Large intestine (tissue), 3 donors: ENCODE measurements around the gene GRIP2. TPM values are rescaled to one million over a fixed set of nuclear protein-coding genes. Genes with fewer than 3 reads are reported as not detected.

ENCODE experiments used
- DNase-seq, 2 donors: peaks; one replicate each; pipeline versions ENCODE4 v3.0.0 to v3.0.0-alpha.2; 2013
- H3K27ac ChIP-seq: one replicate; pipeline ENCODE4 v1.5.1; 2013; ENCODE audit warnings: low read length
- H3K27me3 ChIP-seq: 2 replicates; pipeline ENCODE4 v1.6.1; 2013; ENCODE audit warnings: low read length; ENCODE audit not compliant: control insufficient read depth, insufficient read depth
- H3K36me3 ChIP-seq: 2 replicates; pipeline ENCODE4 v1.6.1; 2013; ENCODE audit warnings: low read length; ENCODE audit not compliant: control insufficient read depth, insufficient read depth
- H3K4me1 ChIP-seq: one replicate; pipeline ENCODE4 v1.6.1; 2013; ENCODE audit warnings: low read length; ENCODE audit not compliant: control insufficient read depth, insufficient read depth
- H3K4me3 ChIP-seq: one replicate; pipeline ENCODE4 v1.5.1; 2013; ENCODE audit warnings: low read length
- H3K9me3 ChIP-seq: one replicate; pipeline ENCODE4 v1.6.1; 2013; ENCODE audit warnings: mild to moderate bottlenecking, low read depth, low read length, moderate library complexity; ENCODE audit not compliant: control insufficient read depth
- WGBS: methylation state at CpG from one replicate; pipeline ENCODE4 v1.1.5; 2013; ENCODE audit warnings: low lambda C conversion rate; ENCODE audit not compliant: insufficient coverage; 5-methylcytosine and 5-hydroxymethylcytosine counted together
- polyA plus RNA-seq: library from polyadenylated mRNA; unstranded; fragments of 120-200 nt; gene quantifications from one replicate; pipeline ENCODE4 v1.2.1, GENCODE V29; 2013

The GRIP2 gene
- polyA plus RNA-seq, 1 donor = 1.1 TPM

DNA sequence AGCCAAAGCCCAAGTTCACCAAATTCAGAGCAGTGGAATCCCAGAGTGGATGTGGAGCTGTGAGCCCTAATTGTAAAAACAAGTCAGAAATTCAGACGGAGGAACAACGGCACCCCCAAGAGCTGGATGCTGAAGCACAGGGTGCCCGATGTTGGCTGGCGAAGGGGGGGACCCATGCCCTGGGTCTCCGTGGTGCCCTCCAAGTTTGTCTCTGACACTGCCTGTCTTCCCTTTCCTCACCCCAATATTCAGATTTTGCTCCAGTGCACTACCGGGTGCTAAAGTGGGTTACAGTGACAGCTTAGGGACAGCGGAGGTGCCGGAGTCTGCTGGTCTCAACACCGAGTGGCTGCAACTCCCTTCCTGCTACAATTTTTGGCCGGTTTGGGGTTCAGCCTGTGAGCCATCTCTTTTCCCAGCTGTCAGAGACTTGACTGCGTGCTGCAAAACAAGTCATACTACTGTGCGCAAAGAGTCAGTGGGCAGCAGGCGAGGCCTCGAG, 6.6 kb downstream of the GRIP2 start:
- Histone ChIP-seq H3K36me3 (no peaks in the 10 kb centered on the region), H3K9me3 (no peaks in the 10 kb centered on the region), H3K4me1 (peaks cover 3% of the 10 kb centered on the region), H3K4me3 (no peak overlapping the region), H3K27me3 (no peaks in the 10 kb centered on the region), H3K27ac (no peak overlapping the region)
- WGBS = no CpG with 5 or more reads among the region's 14 CpGs
- DNase-seq = no peak

DNA sequence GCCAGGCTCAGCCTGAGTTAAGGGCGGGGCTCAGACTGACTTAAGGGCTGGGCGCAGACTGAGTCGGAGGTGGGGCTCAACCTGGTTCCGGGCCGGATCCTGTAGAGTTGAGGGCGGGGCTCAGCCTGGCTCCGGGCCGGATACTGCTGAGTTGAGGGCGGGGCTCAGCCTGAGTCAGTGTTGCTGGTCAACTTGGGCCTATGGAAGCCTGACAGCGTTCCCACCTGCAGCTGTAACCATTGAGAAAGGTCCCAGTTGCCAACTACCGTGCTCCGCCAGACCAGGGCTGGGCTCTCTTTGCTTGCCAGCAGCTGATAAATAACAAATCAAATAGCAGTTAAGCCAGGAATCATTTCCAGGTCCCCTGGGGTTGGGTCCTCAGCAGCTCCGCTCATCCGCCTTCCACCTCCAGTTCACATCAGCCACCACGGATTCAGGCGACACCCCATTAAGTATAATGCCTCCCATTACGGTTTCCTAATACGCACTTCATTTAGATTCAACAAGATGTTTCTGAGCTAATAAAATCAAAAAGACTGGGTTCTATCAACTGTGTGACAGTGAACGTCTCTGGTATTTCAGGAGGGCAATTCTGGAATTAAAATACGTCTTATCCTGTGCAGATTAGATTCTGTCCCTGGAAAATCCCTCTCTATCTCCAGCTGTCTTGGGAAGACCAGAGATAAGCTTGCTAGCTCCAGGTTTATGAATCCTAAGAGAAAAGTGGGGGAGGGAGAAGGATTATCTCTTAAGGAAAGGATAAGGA, 7.3 kb downstream of the GRIP2 start:
- Histone ChIP-seq H3K9me3 (no peaks in the 10 kb centered on the region), H3K36me3 (no peaks in the 10 kb centered on the region), H3K27ac (no peak overlapping the region), H3K27me3 (no peaks in the 10 kb centered on the region), H3K4me3 (no peak overlapping the region), H3K4me1 (peaks cover 3% of the 10 kb centered on the region)
- DNase-seq = peak; percentile 23 to 54
- WGBS = no CpG with 5 or more reads among the region's 20 CpGs

DNA sequence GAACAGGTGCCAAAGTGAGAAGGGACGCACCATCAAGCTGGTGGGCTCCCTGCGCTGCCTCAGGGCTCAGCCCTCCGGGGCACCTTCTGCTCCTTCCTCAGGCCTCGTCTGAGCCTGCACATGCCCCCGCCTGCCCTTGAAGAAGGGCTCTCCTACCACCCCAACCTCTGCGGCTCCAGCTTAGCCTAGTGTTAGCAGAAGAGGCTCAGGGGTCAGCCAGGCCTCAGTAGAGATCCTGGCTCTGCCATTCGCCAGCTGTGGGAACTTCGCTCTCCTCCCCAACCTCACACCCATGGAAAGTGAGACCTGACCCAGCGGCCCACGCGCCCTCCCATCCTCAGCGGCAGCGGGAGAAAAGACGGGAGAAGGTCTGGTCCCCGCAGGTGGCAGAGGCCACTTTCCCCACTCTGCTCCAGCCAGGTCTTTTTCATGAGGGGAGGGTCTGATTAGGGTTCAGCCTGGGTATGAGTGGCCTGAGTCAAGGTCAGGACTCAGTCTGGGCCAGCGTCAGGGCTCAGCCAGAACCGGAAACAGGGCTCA, 8.2 kb downstream of the GRIP2 start:
- Histone ChIP-seq H3K4me3 (no peak overlapping the region), H3K27me3 (no peaks in the 10 kb centered on the region), H3K27ac (no peak overlapping the region), H3K9me3 (no peaks in the 10 kb centered on the region), H3K4me1 (peaks cover 3% of the 10 kb centered on the region), H3K36me3 (no peaks in the 10 kb centered on the region)
- no peak for DNase-seq
- WGBS = no CpG with 5 or more reads among the region's 17 CpGs

DNA sequence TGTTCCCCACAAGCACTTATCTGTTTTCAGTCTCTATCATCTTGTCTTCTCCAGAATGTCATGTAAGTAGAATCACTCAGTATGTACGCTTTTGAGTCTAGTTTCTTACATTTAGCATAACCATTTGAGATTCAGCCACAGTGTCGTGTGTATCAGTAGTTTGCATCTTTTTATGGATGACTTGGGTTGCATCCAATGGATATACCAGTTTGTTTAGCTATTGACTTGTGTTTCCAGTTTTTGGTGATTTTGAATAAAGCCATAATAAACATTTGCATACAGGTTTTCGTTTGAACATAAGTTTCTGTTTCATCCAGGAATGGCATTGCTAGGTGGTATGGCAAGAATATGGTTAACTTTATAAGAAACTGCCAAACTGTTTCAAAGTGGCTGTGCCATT, 12.1 kb downstream of the GRIP2 start:
- Histone ChIP-seq H3K9me3 (no peaks in the 10 kb centered on the region), H3K4me1 (peaks cover 3% of the 10 kb centered on the region), H3K36me3 (no peaks in the 10 kb centered on the region), H3K27me3 (no peaks in the 10 kb centered on the region), H3K4me3 (no peak overlapping the region), H3K27ac (no peak overlapping the region)
- WGBS = 100% methylated on average over 1 of the region's 3 CpGs
- no peak for DNase-seq

DNA sequence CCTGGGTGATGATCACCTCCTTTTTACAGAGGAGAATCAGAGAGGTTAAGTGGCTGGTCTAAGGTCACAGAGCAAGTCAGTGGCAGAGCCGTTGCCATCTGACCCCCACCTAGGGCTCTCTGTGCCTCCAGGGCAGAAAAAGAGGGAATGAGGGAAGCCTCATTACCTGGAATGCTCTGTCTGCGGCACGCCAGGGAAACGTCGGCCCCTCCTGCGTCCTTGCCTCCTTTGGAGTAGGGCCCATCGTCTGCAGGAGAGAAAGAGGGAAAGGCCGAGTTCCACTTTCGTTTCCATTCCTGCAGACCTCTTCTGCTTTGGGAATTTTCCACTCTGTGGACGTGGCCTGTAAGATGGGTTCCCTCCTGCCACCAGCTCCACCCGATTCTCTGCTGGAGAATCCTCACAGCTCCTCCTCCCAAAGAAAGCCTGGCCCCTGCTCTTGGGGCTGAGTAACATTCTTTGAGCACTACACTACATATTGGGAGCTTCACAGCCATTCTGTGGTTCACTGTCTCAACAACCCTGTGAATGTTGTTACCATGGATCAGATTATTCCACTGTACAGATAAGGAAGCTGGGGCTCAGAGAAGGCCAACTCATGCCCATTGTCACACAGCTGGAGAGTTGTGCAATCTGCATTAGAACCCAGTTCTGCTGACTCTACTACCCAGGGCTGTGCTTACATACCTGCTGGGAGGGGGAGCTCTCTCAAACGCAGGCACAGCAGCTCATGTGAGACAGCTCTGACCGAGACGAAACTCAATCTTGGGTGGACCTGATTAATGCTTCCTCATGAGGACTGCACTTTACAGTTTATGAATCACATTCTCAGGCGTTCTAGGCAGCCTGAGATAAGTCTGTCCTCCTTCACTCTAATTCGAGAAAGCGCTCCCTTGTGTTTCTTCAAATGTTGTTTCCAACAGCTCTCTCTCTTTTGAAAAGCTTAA, 14.2 kb downstream of the GRIP2 start:
- H3K36me3 ChIP-seq = no peaks in the 10 kb centered on the region
- peak in 1 of 2 donors; percentile 18 for DNase-seq
- no peaks in the 10 kb centered on the region for H3K4me1 ChIP-seq
- no peak overlapping the region for H3K27ac ChIP-seq
- no peaks in the 10 kb centered on the region for H3K27me3 ChIP-seq
- WGBS = 53% methylated on average over 3 of the region's 17 CpGs
- H3K9me3 ChIP-seq = no peaks in the 10 kb centered on the region
- no peak overlapping the region for H3K4me3 ChIP-seq

DNA sequence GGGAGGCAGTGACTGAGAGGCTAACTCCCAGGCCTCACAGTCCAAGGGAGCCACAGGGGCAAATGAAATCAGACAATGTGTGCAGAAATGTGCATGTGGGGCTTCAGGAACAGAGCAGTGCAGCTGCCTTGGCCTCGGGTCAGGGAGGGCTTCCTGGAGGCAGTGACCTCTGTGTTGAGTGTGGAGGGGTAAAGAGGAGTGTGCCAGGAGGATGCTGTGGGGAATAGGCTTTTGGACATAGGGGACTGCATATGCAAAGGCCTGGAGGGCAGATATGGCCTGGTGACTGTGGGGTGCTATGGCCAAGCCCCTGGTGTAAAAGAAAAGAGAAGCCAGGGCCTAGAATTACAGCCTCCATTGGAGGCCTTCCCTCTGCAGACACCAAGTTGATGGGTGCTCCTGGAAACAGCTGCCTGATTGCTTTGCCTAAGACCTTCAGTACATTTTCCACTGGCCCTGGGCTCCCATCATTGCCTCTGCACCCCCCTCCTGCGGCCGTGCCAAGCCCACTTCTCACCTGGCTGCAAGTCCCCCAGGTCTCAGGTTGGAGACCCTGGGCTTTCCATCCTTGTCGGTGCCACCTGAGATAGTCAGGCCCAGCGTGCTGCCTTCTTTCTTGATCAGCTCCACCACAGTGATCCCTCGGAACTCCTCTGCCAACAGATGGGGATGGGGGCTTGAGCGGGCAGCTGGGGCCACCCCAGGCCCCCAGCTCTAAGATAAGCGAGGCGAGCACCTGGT, 15.1 kb downstream of the GRIP2 start:
- WGBS = no CpG with 5 or more reads among the region's 9 CpGs
- no peak overlapping the region for H3K27ac ChIP-seq

DNA sequence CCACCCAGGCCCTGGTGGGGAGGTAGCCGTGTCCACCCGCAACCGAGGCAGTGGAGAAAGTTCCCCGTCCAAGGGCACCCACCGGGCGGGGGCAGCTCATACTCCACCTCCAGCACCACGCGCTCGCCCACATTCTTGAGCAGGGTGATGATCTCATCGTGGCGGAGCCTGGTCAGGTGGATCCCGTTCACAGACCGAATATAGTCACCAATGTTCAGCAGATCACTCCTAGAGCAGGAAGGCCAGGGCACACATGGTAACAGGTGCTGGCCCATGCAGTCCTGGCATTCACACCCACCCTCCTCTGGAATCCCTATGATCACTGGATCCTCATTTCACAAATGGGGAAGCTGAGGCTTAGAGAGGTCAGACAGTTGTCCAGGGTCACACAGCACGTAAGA, 15.8 kb downstream of the GRIP2 start:
- Histone ChIP-seq H3K4me1 (no peaks in the 10 kb centered on the region), H3K27me3 (no peaks in the 10 kb centered on the region), H3K9me3 (no peaks in the 10 kb centered on the region), H3K27ac (no peak overlapping the region), H3K36me3 (no peaks in the 10 kb centered on the region), H3K4me3 (no peak overlapping the region)
- no peak for DNase-seq
- no CpG with 5 or more reads among the region's 14 CpGs for WGBS

More for the DNA sequence above, 15.1 kb downstream of the GRIP2 start:
- H3K4me1 ChIP-seq = no peaks in the 10 kb centered on the region
- H3K9me3 ChIP-seq = no peaks in the 10 kb centered on the region
- H3K27me3 ChIP-seq = no peaks in the 10 kb centered on the region
- H3K4me3 ChIP-seq = no peak overlapping the region
- no peaks in the 10 kb centered on the region for H3K36me3 ChIP-seq
- DNase-seq = no peak

DNA sequence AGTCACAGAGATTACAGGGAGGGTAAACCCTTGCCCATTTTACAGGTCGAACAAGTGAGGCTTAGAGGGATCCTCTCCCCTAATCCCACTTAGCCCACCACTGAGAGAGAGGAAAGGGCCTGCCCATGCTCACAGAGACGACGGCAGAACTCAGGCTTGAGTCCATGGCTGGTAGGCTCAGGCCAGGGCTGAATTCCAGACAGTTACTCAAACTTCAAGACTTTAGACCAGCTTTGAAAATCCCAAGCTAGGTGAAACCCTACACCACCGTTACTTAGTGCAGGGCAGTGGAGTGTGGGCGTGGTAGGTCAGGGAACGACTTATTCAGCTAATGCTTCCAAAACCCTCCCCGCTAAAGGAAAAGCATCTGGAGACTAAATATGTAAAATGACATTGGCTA, 16.4 kb downstream of the GRIP2 start:
- Histone ChIP-seq H3K4me1 (no peaks in the 10 kb centered on the region), H3K36me3 (no peaks in the 10 kb centered on the region), H3K4me3 (no peak overlapping the region), H3K9me3 (no peaks in the 10 kb centered on the region), H3K27me3 (no peaks in the 10 kb centered on the region), H3K27ac (no peak overlapping the region)
- WGBS = no CpG with 5 or more reads among the region's 7 CpGs
- no peak for DNase-seq

DNA sequence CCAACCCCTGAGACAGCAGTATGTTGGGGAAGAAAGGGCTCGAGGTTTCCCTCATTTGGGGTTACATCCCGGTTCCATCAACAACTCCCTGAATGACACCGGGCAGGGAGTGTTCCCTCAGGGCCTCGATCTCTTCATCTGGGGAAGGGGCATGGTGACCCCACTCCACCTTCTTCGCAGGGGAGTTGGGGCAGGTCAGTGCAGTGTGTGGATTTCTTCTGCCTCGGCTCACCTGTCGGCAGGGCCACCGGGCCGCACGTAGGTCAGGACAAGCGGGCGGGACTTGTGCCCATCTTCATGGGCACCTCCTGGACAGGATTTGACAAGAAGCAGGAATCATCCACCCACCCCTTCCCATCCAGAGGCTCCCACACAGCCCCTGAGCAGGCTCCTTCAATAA, 17.4 kb downstream of the GRIP2 start:
- Histone ChIP-seq H3K27me3 (no peaks in the 10 kb centered on the region), H3K36me3 (no peaks in the 10 kb centered on the region), H3K9me3 (no peaks in the 10 kb centered on the region), H3K4me3 (no peak overlapping the region), H3K27ac (no peak overlapping the region), H3K4me1 (no peaks in the 10 kb centered on the region)
- no CpG with 5 or more reads among the region's 12 CpGs for WGBS
- no peak for DNase-seq
